Suprapubic skin (tissue), 4 donors: ENCODE results near the gene CPHXL2. TPM values are rescaled to one million over a fixed set of nuclear protein-coding genes. Genes with fewer than 3 reads are reported as not detected.

Experiments used
- DNase-seq, 2 donors: peaks; one replicate each; pipeline ENCODE4 v3.0.0-alpha.2; 2019; ENCODE audit warnings: low spot score in 2 of 2
- H3K27ac ChIP-seq: fragments of 200-600 bp; sonication (generic); one replicate; pipeline ENCODE4 v1.5.1; 2019
- H3K27me3 ChIP-seq: fragments of 200-600 bp; sonication (generic); one replicate; pipeline ENCODE4 v1.5.1; 2019
- H3K36me3 ChIP-seq: fragments of 200-600 bp; sonication (generic); one replicate; pipeline ENCODE4 v1.5.1; 2019
- H3K4me1 ChIP-seq: fragments of 200-600 bp; sonication (generic); one replicate; pipeline ENCODE4 v1.5.1; 2019
- H3K4me3 ChIP-seq: fragments of 200-600 bp; sonication (generic); one replicate; pipeline ENCODE4 v1.5.1; 2019; ENCODE audit warnings: mild to moderate bottlenecking
- H3K9me3 ChIP-seq: fragments of 200-600 bp; sonication (generic); one replicate; pipeline ENCODE4 v1.5.1; 2019
- CTCF ChIP-seq, 2 donors: fragments of 200-600 bp in 1 of 2; fragments of 450-650 bp in 1 of 2; sonication (generic) in 1 of 2; IDR thresholded peaks; one replicate each; pipeline ENCODE4 v1.5.1; 2016 to 2019; ENCODE audit warnings: antibody characterized with exemption in 2 of 2, mild to moderate bottlenecking in 1 of 2, moderate library complexity in 1 of 2
- EP300 ChIP-seq: sonication (generic); formaldehyde crosslinking; IDR thresholded peaks from one replicate; pipeline ENCODE4 v1.6.1; 2017; ENCODE audit warnings: antibody characterized with exemption
- POLR2A ChIP-seq, 2 donors: fragments of 450-650 bp; IDR thresholded peaks; one replicate each; pipeline ENCODE4 v1.6.1; 2017; ENCODE audit warnings: antibody characterized with exemption in 2 of 2, mild to moderate bottlenecking in 2 of 2, moderate library complexity in 2 of 2
- POLR2AphosphoS5 ChIP-seq, 3 donors: sonication (generic); formaldehyde crosslinking; IDR thresholded peaks; one replicate each; pipeline ENCODE4 v1.6.1; 2017; ENCODE audit warnings: antibody characterized with exemption in 3 of 3
- WGBS: methylation state at CpG from one replicate; pipeline ENCODE4 v1.1.5; 2018; 5-methylcytosine and 5-hydroxymethylcytosine counted together
- total RNA-seq, 4 donors: library from RNA; depleted of rRNA; stranded (reverse); fragments of >200 nt; gene quantifications; one replicate each; pipeline ENCODE4 v1.1.0, GENCODE V29; 2016

CPHXL2 gene
- total RNA-seq, 4 donors from 2014 or later = not detected

- H3K27ac ChIP-seq = no peak overlapping the region
- H3K36me3 ChIP-seq = peaks cover 85% of the 10 kb centered on the region
- DNase-seq = no peak
- TF ChIP-seq EP300 (no peak), CTCF (IDR thresholded peaks at IDR 0.05) (no peak), POLR2A (IDR thresholded peaks at IDR 0.05) (no peak), POLR2AphosphoS5 (IDR thresholded peaks at IDR 0.05) (no peak)
- 96% methylated on average over 10 of the region's 10 CpGs for WGBS
- H3K4me3 ChIP-seq = no peak overlapping the region
- no peaks in the 10 kb centered on the region for H3K27me3 ChIP-seq
- no peaks in the 10 kb centered on the region for H3K4me1 ChIP-seq
- H3K9me3 ChIP-seq = no peaks in the 10 kb centered on the region
Measured at GRCh38 chr16:75629132-75629531, 47.7 kb downstream of the CPHXL2 start.

GRCh38 chr16:75628351-75628750 lies 48.5 kb downstream of the CPHXL2 start:
- H3K27ac ChIP-seq = no peak overlapping the region
- TF ChIP-seq POLR2A (IDR thresholded peaks at IDR 0.05) (no peak), CTCF (IDR thresholded peaks at IDR 0.05) (no peak), POLR2AphosphoS5 (IDR thresholded peaks at IDR 0.05) (no peak), EP300 (no peak)
- H3K4me1 ChIP-seq = peaks cover 3% of the 10 kb centered on the region
- no peak overlapping the region for H3K4me3 ChIP-seq
- no peaks in the 10 kb centered on the region for H3K27me3 ChIP-seq
- DNase-seq = no peak
- H3K36me3 ChIP-seq = peaks cover 77% of the 10 kb centered on the region
- 66% methylated on average over 4 of the region's 4 CpGs for WGBS
- H3K9me3 ChIP-seq = no peaks in the 10 kb centered on the region

GRCh38 chr16:75627851-75628250 lies 49.0 kb downstream of the CPHXL2 start:
- 59% methylated on average over 3 of the region's 3 CpGs for WGBS
- H3K4me1 ChIP-seq = peaks cover 4% of the 10 kb centered on the region
- no peak for DNase-seq
- TF ChIP-seq CTCF (IDR thresholded peaks at IDR 0.05) (no peak), EP300 (no peak), POLR2AphosphoS5 (IDR thresholded peaks at IDR 0.05) (no peak), POLR2A (IDR thresholded peaks at IDR 0.05) (no peak)
- H3K36me3 ChIP-seq = peaks cover 72% of the 10 kb centered on the region
- H3K9me3 ChIP-seq = no peaks in the 10 kb centered on the region
- no peaks in the 10 kb centered on the region for H3K27me3 ChIP-seq
- H3K4me3 ChIP-seq = no peak overlapping the region
- H3K27ac ChIP-seq = no peak overlapping the region

GRCh38 chr16:75626806-75627205 lies 50.0 kb downstream of the CPHXL2 start:
- Histone ChIP-seq H3K36me3 (peaks cover 62% of the 10 kb centered on the region), H3K27me3 (no peaks in the 10 kb centered on the region), H3K4me3 (no peak overlapping the region), H3K27ac (no peak overlapping the region), H3K4me1 (peaks cover 14% of the 10 kb centered on the region), H3K9me3 (no peaks in the 10 kb centered on the region)
- WGBS = 86% methylated on average over 4 of the region's 4 CpGs
- no peak for TF ChIP-seq CTCF (IDR thresholded peaks at IDR 0.05)
- no peak for TF ChIP-seq EP300
- TF ChIP-seq POLR2A (IDR thresholded peaks at IDR 0.05) = no peak
- no peak for TF ChIP-seq POLR2AphosphoS5 (IDR thresholded peaks at IDR 0.05)
- no peak for DNase-seq

GRCh38 chr16:75624921-75625334 lies 51.9 kb downstream of the CPHXL2 start:
- DNase-seq = no peak
- 79% methylated on average over 4 of the region's 4 CpGs for WGBS

More at GRCh38 chr16:75624921-75625334, 51.9 kb downstream of the CPHXL2 start:
- Histone ChIP-seq H3K4me1 (peaks cover 23% of the 10 kb centered on the region), H3K4me3 (no peak overlapping the region), H3K36me3 (peaks cover 43% of the 10 kb centered on the region), H3K27me3 (no peaks in the 10 kb centered on the region), H3K27ac (no peak overlapping the region), H3K9me3 (no peaks in the 10 kb centered on the region)
- TF ChIP-seq POLR2AphosphoS5 (IDR thresholded peaks at IDR 0.05) (no peak), CTCF (IDR thresholded peaks at IDR 0.05) (no peak), EP300 (no peak)
